DOHH2 (cell line): ENCODE data around the gene SNRNP200.

Experiments used
- H3F3A ChIP-seq: fragments of 200-600 bp; sonication (generic), shearing (Covaris generic); 2 replicates; pipeline ENCODE4 v1.6.0; 2016; ENCODE audit warnings: antibody characterized with exemption, mild to moderate bottlenecking; ENCODE audit not compliant: control insufficient read depth, insufficient read depth
- H3K27ac ChIP-seq: fragments of 200-600 bp; sonication (generic); 2 replicates; pipeline ENCODE4 v1.5.1; 2014; ENCODE audit warnings: low read depth, mild to moderate bottlenecking, low read length, moderate library complexity
- H3K27me3 ChIP-seq: fragments of 200-600 bp; sonication (generic); 2 replicates; pipeline ENCODE4 v1.6.1; 2014; ENCODE audit warnings: mild to moderate bottlenecking, low read length, mixed read lengths; ENCODE audit not compliant: control insufficient read depth
- H3K36me3 ChIP-seq: fragments of 200-600 bp; sonication (generic); 2 replicates; pipeline ENCODE4 v1.6.1; 2014; ENCODE audit warnings: mild to moderate bottlenecking, low read length, moderate library complexity, mixed read lengths; ENCODE audit not compliant: control insufficient read depth
- H3K4me1 ChIP-seq: fragments of 200-600 bp; sonication (generic); 2 replicates; pipeline ENCODE4 v1.6.1; 2014; ENCODE audit warnings: mild to moderate bottlenecking, low read length, mixed read lengths; ENCODE audit not compliant: control insufficient read depth
- H3K4me2 ChIP-seq: fragments of 200-600 bp; sonication (generic); 2 replicates; pipeline ENCODE4 v1.6.0; 2014; ENCODE audit warnings: mild to moderate bottlenecking, low read length, moderate library complexity
- H3K4me3 ChIP-seq: fragments of 200-600 bp; sonication (generic); 2 replicates; pipeline ENCODE4 v1.5.1; 2014; ENCODE audit warnings: mild to moderate bottlenecking, low read length, mixed read lengths
- H3K79me2 ChIP-seq: fragments of 200-600 bp; sonication (generic); 2 replicates; pipeline ENCODE4 v1.6.1; 2014; ENCODE audit warnings: mild to moderate bottlenecking, low read length, mixed read lengths; ENCODE audit not compliant: control insufficient read depth
- H3K9me2 ChIP-seq: fragments of 200-600 bp; sonication (generic); replicated peaks from 2 replicates; pipeline ENCODE4 v1.6.1; 2014; ENCODE audit warnings: mild to moderate bottlenecking, low read length, mixed read lengths; ENCODE audit not compliant: control insufficient read depth
- H3K9me3 ChIP-seq: fragments of 200-600 bp; sonication (generic); 2 replicates; pipeline ENCODE4 v1.6.1; 2014; ENCODE audit warnings: antibody characterized with exemption, low read length, mixed read lengths; ENCODE audit not compliant: control insufficient read depth, insufficient read depth
- H4K20me1 ChIP-seq: fragments of 200-600 bp; sonication (generic); 2 replicates; pipeline ENCODE4 v1.6.0; 2014; ENCODE audit warnings: low read depth, mild to moderate bottlenecking, antibody characterized with exemption, low read length, moderate library complexity; ENCODE audit not compliant: control insufficient read depth, insufficient read depth
- EZH2phosphoT487 ChIP-seq: fragments of 200-600 bp; sonication (generic); IDR thresholded peaks from 2 replicates; pipeline ENCODE4 v1.6.1; 2017; ENCODE audit warnings: borderline replicate concordance, mild to moderate bottlenecking, antibody characterized with exemption, low read length, moderate library complexity, mixed read lengths
- TF ChIP-seq, protein P1 (sequence below): fragments of 200-600 bp; sonication (generic); IDR thresholded peaks from one replicate; pipeline ENCODE4 v1.5.1; 2014; ENCODE audit warnings: antibody characterized with exemption, mild to moderate bottlenecking, low read depth, low read length; ENCODE audit not compliant: poor library complexity, severe bottlenecking

SNRNP200 gene

DNA sequence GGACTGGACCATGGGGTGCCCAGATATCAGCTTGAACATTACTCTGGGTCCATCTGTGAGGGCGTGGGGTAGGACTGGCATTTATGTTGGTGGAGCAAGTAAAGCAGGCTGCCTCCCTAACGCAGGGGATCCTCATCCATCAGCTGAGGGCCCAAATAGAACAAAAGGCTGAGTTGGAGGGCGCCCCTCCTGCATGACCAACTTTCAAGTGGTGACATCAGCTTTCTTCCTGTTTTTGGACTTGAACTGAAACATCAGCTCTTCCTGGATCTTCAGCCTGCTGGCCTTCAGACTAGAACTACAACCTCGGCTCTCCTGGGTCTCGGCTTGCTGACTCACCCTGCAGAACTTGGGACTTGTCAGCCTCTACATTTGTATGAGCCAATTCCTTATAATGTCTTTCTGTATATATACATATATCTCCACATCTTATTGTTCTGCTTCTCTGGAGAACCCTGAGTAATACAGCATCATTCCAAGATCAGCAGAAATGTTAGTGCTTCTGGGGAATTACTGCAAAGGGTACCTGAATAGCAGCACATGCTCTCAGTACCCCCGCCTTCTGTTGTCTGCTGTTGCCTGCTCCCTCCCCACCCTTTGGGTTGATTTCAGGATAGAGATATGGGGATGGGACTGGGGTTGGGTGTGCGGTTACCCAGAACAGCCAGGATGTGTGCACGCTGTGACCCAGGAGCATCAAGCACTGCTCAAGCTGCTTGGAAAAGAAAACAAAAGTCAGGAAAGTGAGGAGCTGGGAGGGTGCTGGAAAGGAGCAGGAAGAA, 59.5 kb downstream of the SNRNP200 start:
- H3K4me1 ChIP-seq, result peaks cover 49% of the 10 kb centered on the region
- H3K27me3 ChIP-seq, result no peaks in the 10 kb centered on the region
- peaks cover 6% of the 10 kb centered on the region; the same call in 1 of the 2 replicates for H3K36me3 ChIP-seq
- peak overlapping the region; percentile 38 for H3K4me3 ChIP-seq
- no peaks in the 10 kb centered on the region for H3K9me2 ChIP-seq
- H3K4me2 ChIP-seq, result peak overlapping the region; percentile 59
- peak overlapping the region; percentile 34 for H3K27ac ChIP-seq
- H3K9me3 ChIP-seq, result no peaks in the 10 kb centered on the region
- H3F3A ChIP-seq, result peaks cover 17% of the 10 kb centered on the region
- 0 out of 2 replicates have a peak, but pooled peaks cover under 1% of the 10 kb centered on the region for H3K79me2 ChIP-seq
- TF ChIP-seq, protein P1, sequence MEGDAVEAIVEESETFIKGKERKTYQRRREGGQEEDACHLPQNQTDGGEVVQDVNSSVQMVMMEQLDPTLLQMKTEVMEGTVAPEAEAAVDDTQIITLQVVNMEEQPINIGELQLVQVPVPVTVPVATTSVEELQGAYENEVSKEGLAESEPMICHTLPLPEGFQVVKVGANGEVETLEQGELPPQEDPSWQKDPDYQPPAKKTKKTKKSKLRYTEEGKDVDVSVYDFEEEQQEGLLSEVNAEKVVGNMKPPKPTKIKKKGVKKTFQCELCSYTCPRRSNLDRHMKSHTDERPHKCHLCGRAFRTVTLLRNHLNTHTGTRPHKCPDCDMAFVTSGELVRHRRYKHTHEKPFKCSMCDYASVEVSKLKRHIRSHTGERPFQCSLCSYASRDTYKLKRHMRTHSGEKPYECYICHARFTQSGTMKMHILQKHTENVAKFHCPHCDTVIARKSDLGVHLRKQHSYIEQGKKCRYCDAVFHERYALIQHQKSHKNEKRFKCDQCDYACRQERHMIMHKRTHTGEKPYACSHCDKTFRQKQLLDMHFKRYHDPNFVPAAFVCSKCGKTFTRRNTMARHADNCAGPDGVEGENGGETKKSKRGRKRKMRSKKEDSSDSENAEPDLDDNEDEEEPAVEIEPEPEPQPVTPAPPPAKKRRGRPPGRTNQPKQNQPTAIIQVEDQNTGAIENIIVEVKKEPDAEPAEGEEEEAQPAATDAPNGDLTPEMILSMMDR, result no peak
- no peak for TF ChIP-seq EZH2phosphoT487
- H4K20me1 ChIP-seq, result no peaks in the 10 kb centered on the region

DNA sequence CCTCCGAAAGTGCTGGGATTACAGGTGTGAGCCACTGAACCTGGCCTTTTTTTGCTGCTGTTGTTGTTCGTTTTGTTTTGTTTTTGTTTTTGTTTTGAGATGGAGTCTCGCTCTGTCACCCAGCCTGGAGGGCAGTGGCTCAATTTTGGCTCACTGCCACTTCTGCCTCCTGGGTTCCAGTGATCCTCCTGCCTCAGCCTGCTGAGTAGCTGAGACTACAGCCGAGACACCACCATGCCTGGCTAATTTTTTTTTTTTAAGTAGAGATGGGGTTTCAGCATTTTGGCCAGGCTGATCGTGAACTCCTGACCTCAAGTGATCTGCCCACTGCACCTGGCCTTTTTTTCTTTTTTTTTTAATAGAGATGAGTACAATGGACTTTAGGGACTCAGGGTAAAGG, 61.5 kb downstream of the SNRNP200 start:
- H3K79me2 ChIP-seq, result 0 out of 2 replicates have a peak, but pooled peaks cover 2% of the 10 kb centered on the region
- peaks cover 19% of the 10 kb centered on the region for H3F3A ChIP-seq
- H3K9me2 ChIP-seq, result no peaks in the 10 kb centered on the region
- H3K4me3 ChIP-seq, result no peak overlapping the region
- no peaks in the 10 kb centered on the region for H3K27me3 ChIP-seq
- no peak overlapping the region for H3K4me2 ChIP-seq
- H3K36me3 ChIP-seq, result no peaks in the 10 kb centered on the region
- H3K9me3 ChIP-seq, result no peaks in the 10 kb centered on the region
- TF ChIP-seq, protein P1, result no peak
- no peak for TF ChIP-seq EZH2phosphoT487
- peaks cover 65% of the 10 kb centered on the region for H3K4me1 ChIP-seq
- no peak overlapping the region for H3K27ac ChIP-seq
- H4K20me1 ChIP-seq, result no peaks in the 10 kb centered on the region

DNA sequence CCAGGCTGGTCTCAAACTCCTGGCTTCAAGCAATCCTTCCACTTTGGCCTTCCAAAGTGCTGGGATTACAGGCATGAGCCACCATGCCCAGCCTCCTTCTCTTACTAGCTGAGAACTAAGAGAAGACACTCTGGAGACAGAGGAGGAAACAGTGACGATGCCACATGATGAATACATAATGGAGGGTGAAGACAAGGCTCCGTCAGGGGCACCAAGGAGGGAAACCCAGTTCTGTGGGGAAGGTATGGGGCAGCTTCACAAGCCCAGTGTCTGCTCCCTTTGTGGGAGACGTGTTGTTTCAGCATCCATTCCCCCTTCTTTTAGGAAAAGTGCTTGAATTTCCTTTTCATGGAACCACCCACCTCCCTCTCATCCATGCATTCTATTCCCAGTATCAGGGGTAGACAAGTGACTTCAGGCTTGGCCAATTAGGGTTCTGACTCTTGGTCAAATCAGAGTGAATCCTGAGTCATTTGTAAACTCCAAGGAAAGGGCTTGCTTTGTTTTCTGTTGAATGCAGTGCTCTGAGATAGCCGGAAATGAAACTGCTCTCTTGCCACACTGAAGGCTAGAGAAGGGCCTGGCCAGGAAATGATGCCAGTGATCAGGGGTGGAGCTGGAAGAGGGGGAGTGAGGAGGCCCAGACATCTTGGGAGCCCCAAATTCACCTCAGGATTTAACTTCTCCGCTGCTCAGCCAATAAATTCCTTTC, 63.3 kb downstream of the SNRNP200 start:
- H4K20me1 ChIP-seq, result no peaks in the 10 kb centered on the region
- peak overlapping the region; percentile 65 for H3K4me3 ChIP-seq
- H3F3A ChIP-seq, result peaks cover 19% of the 10 kb centered on the region
- no peaks in the 10 kb centered on the region for H3K9me2 ChIP-seq
- no peaks in the 10 kb centered on the region for H3K36me3 ChIP-seq
- peak overlapping the region; percentile 88 for H3K27ac ChIP-seq
- no peaks in the 10 kb centered on the region for H3K9me3 ChIP-seq
- H3K79me2 ChIP-seq, result 0 out of 2 replicates have a peak, but pooled peaks cover 2% of the 10 kb centered on the region
- peak overlapping the region; percentile 87 for H3K4me2 ChIP-seq
- H3K27me3 ChIP-seq, result no peaks in the 10 kb centered on the region
- TF ChIP-seq, protein P1, result no peak
- TF ChIP-seq EZH2phosphoT487, result no peak
- peaks cover 65% of the 10 kb centered on the region for H3K4me1 ChIP-seq
